ENCODE data around the gene ZNF669.
"Not testable (repeated sequence)": the region's sequence is repeated elsewhere in the genome, so short reads cannot be mapped to it uniquely, and the experiment has no call there.

Gene ZNF669

DNA sequence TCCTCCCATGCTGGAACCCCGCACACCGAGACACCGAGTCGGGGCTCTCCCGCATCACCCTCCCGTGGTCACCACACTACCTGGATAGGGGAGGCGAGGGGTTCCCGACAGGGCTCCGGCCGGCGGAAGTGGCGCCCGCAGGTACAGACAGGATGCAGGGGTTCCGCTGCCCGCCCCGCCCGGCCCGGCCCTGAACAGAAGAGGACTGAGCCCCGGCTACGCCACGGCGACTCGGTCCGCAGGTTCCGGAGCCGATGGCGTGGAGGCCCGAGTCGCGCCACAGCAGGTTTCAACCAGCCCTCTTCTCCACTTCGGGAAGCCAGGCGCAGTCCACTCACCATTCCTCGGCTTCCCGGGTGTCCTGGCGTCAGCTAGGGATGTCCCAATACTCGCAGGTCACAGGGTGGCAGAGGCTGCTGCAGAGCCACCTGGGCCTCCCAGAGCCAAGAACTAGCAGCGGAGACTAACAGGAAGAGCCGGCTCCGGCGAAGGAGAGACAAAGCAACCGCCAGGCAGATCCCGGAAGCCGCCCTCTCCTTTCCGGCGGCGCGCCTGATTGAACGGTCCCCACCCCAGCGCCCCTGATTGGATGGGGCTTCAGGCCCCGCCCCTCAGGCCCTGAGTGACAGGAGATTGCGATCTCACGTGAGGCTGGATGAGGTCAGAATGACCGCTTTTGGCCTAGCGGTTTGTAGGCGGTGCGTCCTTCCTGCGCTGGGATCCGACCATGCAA lies at the start of gene ZNF669:
Gene ZNF669, minus strand, starts transcription at position 498 of the 733 bp plus-strand sequence. Its CDS starts 157 bp downstream, at position 341.
- TF ChIP-seq, protein P1, sequence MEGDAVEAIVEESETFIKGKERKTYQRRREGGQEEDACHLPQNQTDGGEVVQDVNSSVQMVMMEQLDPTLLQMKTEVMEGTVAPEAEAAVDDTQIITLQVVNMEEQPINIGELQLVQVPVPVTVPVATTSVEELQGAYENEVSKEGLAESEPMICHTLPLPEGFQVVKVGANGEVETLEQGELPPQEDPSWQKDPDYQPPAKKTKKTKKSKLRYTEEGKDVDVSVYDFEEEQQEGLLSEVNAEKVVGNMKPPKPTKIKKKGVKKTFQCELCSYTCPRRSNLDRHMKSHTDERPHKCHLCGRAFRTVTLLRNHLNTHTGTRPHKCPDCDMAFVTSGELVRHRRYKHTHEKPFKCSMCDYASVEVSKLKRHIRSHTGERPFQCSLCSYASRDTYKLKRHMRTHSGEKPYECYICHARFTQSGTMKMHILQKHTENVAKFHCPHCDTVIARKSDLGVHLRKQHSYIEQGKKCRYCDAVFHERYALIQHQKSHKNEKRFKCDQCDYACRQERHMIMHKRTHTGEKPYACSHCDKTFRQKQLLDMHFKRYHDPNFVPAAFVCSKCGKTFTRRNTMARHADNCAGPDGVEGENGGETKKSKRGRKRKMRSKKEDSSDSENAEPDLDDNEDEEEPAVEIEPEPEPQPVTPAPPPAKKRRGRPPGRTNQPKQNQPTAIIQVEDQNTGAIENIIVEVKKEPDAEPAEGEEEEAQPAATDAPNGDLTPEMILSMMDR (IDR thresholded peaks at IDR 0.05; ENCODE audit: low read depth, low read length, missing control alignments), result no peak
- H3K4me3 ChIP-seq (ENCODE audit: low read depth, low read length), result peak within 1 kb of the TSS; percentile 96
- DNase-seq (ENCODE audit: low read depth), result peak; percentile 83

DNA sequence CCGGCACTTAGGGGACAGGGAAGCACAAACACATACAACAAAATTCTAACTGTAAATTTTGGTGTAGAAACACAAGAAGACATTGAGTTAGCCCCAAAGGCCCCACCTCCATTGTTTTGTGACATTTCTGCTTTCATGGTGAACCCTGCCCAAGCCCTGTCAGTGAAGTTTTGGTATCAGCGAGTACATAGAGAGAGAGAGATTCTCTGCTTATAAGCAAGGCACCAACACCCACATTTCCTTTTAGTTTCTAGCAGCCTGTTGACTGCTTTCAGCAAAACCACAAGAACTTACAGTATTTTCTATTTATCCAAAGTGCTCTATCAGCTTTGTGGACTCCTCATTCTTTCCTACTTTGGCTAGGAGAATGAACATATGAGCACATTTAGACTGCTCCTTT lies 43.6 kb upstream of the ZNF669 start:
- TF ChIP-seq, protein P1 (IDR thresholded peaks at IDR 0.05; ENCODE audit: low read depth, low read length, missing control alignments), result no peak
- H3K4me3 ChIP-seq (ENCODE audit: low read depth, low read length), result no peak overlapping the region
- DNase-seq (ENCODE audit: low read depth), result no peak

DNA sequence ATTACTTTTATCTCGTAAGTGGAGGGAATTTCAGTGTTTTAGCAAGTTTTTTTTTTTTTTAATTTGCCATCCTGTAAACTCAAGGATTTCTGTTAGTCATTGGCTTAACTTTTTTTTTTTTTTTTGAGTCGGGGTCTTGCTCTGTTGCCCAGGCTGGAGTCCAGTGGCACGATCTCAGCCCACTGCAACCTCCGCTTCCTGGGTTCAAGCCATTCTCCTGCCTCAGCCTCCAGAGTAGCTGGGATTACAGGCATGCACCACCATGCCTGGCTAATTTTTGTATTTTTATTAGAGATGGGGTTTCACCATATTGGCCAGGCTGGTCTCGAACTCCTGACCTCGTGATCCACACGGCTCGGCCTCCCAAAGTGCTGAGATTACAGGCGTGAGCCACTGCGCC lies 43.0 kb upstream of the ZNF669 start:
- DNase-seq (ENCODE audit: low read depth); H3K4me3 ChIP-seq (ENCODE audit: low read depth, low read length): not testable (repeated sequence)

DNA sequence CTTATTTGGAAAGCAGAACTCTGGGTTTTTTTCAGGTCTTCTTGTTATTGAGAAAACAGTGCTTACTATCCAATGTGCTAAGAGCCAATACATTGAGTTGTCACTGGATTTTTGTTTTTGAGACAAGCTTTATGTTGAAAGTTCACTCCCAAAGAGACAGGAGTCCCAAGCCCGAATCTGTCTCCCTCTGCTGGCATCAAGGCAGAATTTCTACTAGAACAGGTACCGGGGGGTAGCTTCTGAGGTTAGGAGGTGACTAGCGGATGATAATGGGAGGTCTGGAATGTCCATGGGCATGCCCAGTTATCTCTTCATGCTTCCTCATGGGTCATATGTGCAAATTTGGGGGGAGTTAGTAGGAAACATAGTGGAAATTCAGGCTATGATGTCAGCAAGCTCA lies 42.5 kb upstream of the ZNF669 start:
- DNase-seq (ENCODE audit: low read depth), result no peak
- no peak overlapping the region for H3K4me3 ChIP-seq (ENCODE audit: low read depth, low read length)
- TF ChIP-seq, protein P1 (IDR thresholded peaks at IDR 0.05; ENCODE audit: low read depth, low read length, missing control alignments), result peak; percentile 12

DNA sequence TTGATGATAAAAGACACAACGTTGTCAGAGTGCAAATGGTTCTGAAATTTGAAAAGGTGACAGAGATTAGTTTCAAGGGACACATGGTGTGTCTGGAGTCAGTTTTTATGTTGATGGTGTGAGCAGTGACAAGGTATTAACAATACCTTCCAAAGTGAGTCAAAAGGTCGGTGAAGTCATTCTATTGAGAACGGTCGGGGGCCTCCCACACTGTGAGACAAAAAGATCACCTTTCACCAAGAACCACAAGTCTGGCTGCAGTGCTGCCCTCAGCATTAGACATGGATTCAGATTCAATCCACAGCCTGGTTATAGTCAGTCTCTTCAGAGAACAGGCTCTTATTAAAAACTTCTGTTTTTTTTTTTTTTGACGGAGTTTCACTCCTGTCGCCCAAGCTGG lies 41.1 kb upstream of the ZNF669 start:
- TF ChIP-seq, protein P1 (IDR thresholded peaks at IDR 0.05; ENCODE audit: low read depth, low read length, missing control alignments), result no peak
- H3K4me3 ChIP-seq (ENCODE audit: low read depth, low read length), result no peak overlapping the region
- DNase-seq (ENCODE audit: low read depth), result no peak

DNA sequence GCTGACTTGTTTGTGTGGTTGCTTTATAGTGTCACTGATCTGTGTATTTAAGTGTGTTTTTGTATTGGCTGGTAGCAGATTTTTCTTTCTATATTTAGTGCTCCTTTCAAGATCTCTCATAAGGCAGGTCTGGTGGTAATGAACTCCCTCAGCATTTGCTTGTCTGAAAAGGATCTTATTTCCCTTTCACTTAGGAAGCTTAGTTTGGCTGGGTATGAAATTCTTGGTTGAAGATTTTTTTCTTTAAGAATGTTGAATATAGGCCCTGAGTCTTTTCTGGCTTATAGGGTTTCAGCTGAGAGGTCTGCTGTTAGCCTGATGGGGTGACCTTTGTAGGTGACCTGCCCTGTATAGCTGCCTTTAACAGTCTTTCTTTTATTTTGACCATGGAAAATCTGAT lies 35.4 kb upstream of the ZNF669 start:
- not testable (repeated sequence) for H3K4me3 ChIP-seq (ENCODE audit: low read depth, low read length); DNase-seq (ENCODE audit: low read depth)

DNA sequence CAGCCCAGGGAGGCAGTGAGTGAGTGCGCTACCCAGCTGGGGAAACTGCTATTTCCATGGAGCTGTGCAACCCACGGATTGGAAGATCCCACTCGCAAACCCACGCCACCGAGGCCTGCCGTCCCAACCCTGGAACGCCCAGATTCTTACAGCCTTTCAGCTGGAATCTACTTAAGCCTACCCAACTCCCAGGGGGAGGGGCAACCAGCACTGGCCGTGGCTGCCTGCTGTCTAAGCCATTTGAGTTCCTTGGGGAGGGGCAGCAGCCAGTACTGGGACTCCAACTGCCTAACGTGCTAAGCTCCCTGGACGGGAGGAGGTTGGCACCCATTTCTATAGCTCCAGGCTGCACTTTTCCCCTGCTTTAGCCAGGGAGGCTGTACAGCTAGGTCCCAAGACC lies 27.1 kb upstream of the ZNF669 start:
- TF ChIP-seq, protein P1 (IDR thresholded peaks at IDR 0.05; ENCODE audit: low read depth, low read length, missing control alignments), result no peak
- H3K4me3 ChIP-seq (ENCODE audit: low read depth, low read length), result no peak overlapping the region
- no peak for DNase-seq (ENCODE audit: low read depth)

DNA sequence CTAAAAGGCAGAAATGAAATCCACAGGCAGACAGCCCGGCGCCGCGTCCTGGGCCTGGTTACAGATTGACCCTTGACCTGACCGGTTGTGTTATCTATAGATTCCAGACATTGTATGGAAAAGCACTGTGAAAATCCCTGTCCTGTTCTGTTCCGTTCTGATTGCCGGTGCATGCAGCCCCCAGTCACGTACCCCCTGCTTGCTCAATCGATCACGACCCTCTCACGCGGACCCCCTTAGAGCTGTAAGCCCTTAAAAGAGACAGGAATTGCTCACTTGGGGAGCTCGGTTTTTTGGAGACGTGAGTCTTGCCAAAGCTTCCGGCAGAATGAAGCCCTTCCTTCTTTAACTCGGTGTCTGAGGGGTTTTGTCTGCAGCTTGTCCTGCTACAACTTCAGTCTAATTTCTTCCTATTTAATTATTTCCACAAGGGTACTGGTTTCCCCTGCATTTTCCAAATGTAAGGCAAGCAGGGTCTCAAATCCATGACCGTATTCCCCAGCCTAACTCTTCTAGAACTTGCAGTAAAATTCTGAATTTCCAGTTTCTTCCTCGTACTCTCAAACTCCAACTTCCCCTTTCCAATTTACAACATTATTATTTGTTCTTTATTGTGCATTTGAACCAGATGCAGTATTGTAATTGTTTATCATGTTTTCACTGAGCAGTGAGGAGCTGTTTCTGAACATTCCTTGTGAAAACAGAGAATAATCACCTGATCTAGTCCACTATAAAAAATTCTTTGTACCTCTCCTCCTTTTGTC lies 23.5 kb upstream of the ZNF669 start:
- H3K4me3 ChIP-seq (ENCODE audit: low read depth, low read length), result peak overlapping the region; percentile 47

DNA sequence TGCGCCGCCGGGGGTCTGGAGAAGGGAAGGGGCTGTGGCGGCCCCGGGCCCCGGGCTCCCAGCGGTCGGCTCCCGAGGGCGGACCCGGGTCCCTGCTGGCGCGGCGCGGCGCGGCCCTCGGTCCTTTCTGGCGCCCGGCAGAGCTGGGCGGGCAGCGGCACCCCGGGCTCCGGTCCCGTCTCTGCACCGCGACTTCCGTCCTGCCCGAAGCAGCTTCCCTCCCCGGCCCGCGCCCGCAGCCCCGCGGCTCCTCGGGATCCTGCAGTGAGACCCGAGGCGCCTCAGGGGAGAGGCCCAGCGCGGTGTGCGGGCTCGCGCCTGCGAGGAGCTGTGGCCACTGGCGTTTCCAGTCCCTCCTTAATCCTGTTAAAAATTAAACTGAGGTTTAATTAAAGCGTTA lies 22.4 kb upstream of the ZNF669 start:
- H3K4me3 ChIP-seq (ENCODE audit: low read depth, low read length); DNase-seq (ENCODE audit: low read depth): not testable (repeated sequence)

More for the DNA sequence above, 23.5 kb upstream of the ZNF669 start:
- DNase-seq (ENCODE audit: low read depth), result not testable (repeated sequence)

DNA sequence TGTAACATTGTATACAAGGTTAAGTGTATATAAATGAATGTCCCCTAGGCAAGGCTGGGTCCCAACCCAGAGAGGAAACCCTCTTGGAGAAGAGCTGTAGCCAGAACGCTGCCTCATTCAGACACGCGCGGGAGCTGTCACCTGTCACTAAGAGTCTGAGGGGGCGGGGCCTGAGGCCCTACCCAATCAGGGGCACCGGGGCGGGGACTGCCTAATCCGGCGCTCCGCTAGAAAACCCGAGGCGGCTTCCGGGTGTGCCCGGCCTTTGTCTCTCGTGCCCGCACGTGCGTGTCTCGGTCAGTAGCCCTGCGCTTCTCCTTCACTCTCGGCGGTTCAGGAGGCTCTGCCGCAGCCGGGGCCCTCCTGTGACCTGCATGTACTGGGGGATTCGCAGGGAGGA lies 22.0 kb upstream of the ZNF669 start:
- H3K4me3 ChIP-seq (ENCODE audit: low read depth, low read length); DNase-seq (ENCODE audit: low read depth): not testable (repeated sequence)

Data from GM12864 (cell line).